GM23248 (cell line): Measurements from ENCODE around the gene SMIM35. TPM values are rescaled to one million over a fixed set of nuclear protein-coding genes. Genes with fewer than 3 reads are reported as not detected.

ENCODE experiments used
- DNase-seq: peaks from one replicate; pipeline ENCODE4 v3.0.0-alpha.2; 2015
- H2AFZ ChIP-seq: fragments of 200-600 bp; sonication (generic); 2 replicates; pipeline ENCODE4 v1.6.1; 2016; ENCODE audit warnings: antibody characterized with exemption
- H3F3A ChIP-seq: fragments of 200-600 bp; sonication (generic); 2 replicates; pipeline ENCODE4 v1.6.1; 2016; ENCODE audit warnings: mild to moderate bottlenecking, antibody characterized with exemption, mixed run types; ENCODE audit not compliant: insufficient read depth
- H3K27ac ChIP-seq: fragments of 200-600 bp; sonication (generic); 2 replicates; pipeline ENCODE4 v1.5.1; 2016; ENCODE audit warnings: mild to moderate bottlenecking
- H3K27me3 ChIP-seq: fragments of 200-600 bp; sonication (generic); replicated peaks from 2 replicates; pipeline ENCODE4 v1.6.1; 2016; ENCODE audit warnings: mild to moderate bottlenecking; ENCODE audit not compliant: insufficient read depth
- H3K36me3 ChIP-seq: fragments of 200-600 bp; sonication (generic); 2 replicates; pipeline ENCODE4 v1.6.1; 2016; ENCODE audit warnings: low read depth, mild to moderate bottlenecking
- H3K4me1 ChIP-seq: fragments of 200-600 bp; sonication (generic); 2 replicates; pipeline ENCODE4 v1.6.1; 2016; ENCODE audit warnings: mild to moderate bottlenecking; ENCODE audit not compliant: insufficient read depth
- H3K4me2 ChIP-seq: fragments of 200-600 bp; sonication (generic); one replicate; pipeline ENCODE4 v1.6.1; 2016; ENCODE audit warnings: mild to moderate bottlenecking; ENCODE audit not compliant: unreplicated experiment
- H3K4me3 ChIP-seq: fragments of 200-600 bp; sonication (generic); 2 replicates; pipeline ENCODE4 v1.5.1; 2016; ENCODE audit warnings: mild to moderate bottlenecking
- H3K79me2 ChIP-seq: fragments of 200-600 bp; sonication (generic); 2 replicates; pipeline ENCODE4 v1.6.1; 2016; ENCODE audit warnings: mild to moderate bottlenecking; ENCODE audit not compliant: insufficient read depth
- H3K9ac ChIP-seq: fragments of 200-600 bp; sonication (generic); 2 replicates; pipeline ENCODE4 v1.6.1; 2016; ENCODE audit warnings: mild to moderate bottlenecking
- H3K9me2 ChIP-seq: fragments of 200-600 bp; sonication (generic); 2 replicates; pipeline ENCODE4 v1.6.1; 2016; ENCODE audit warnings: mixed run types, mild to moderate bottlenecking, moderate library complexity; ENCODE audit not compliant: insufficient read depth
- H3K9me3 ChIP-seq: fragments of 200-600 bp; sonication (generic); one replicate; pipeline ENCODE4 v1.6.1; 2017; ENCODE audit warnings: low read depth
- H4K20me1 ChIP-seq: fragments of 200-600 bp; sonication (generic); 2 replicates; pipeline ENCODE4 v1.6.0; 2016; ENCODE audit not compliant: insufficient read depth
- EZH2 ChIP-seq: fragments of 200-600 bp; sonication (generic); IDR thresholded peaks from 2 replicates; pipeline ENCODE4 v1.6.1; 2018; ENCODE audit warnings: antibody characterized with exemption, mild to moderate bottlenecking; ENCODE audit not compliant: insufficient read depth, poor library complexity, severe bottlenecking
- EZH2phosphoT487 ChIP-seq: fragments of 200-600 bp; sonication (generic); IDR thresholded peaks from 2 replicates; pipeline ENCODE4 v1.6.1; 2018; ENCODE audit warnings: antibody characterized with exemption, moderate library complexity, mild to moderate bottlenecking, low read depth; ENCODE audit not compliant: insufficient read depth
- WGBS, 2 experiments: methylation state at CpG; one replicate each; pipeline ENCODE4 v1.1.6; 2015 to 2017; ENCODE audit warnings: low lambda C conversion rate in 2 of 2, low coverage in 1 of 2; ENCODE audit errors: missing lambda C conversion rate in 2 of 2; 5-methylcytosine and 5-hydroxymethylcytosine counted together
- in situ Hi-C: fragments of 300-500 bp; cut with MboI; formaldehyde crosslinking; loops from 2 replicates; pipeline ENCODE4 v1.15.0; 2020
- polyA plus RNA-seq: library from polyadenylated mRNA; unstranded; fragments of >200 nt; fragmentation: Nextera tagmentation; extraction: Ambion mirVana; gene quantifications from 2 replicates; pipeline ENCODE4 v1.2.1, GENCODE V29; 2016
- total RNA-seq: library from RNA; depleted of rRNA; stranded (reverse); fragments of >200 nt; shearing (Covaris generic); gene quantifications from 2 replicates; pipeline ENCODE4 v1.2.3, GENCODE V29; 2014

SMIM35 gene
- total and polyA plus RNA-seq, 2 experiments from 2014 or later = not detected

DNA sequence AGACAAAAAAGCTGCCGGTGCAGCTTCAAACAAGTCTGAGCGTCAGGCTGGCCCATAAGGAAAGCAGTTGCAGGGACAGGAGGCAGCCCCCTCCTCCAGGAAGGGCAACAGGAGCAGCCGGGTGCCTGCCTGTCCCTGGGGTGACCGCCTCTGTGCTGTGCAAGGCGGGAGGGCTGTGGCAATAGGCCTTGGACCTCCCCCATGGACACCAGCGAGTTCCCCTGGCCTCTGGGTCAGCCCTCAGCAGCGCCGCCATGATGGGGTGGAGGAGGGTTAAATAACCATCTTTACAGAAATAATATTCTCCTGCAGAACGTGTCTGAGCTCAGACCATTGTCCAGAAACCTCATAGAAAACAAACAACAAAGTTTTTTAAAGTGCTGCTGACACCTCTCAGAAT, 13.2 kb downstream of the SMIM35 start:
- no peaks in the 10 kb centered on the region for H3F3A ChIP-seq
- WGBS, 2 experiments = 33 to 34% methylated on average over 9 of the region's 9 CpGs
- in situ Hi-C loops = no loop called here

DNA sequence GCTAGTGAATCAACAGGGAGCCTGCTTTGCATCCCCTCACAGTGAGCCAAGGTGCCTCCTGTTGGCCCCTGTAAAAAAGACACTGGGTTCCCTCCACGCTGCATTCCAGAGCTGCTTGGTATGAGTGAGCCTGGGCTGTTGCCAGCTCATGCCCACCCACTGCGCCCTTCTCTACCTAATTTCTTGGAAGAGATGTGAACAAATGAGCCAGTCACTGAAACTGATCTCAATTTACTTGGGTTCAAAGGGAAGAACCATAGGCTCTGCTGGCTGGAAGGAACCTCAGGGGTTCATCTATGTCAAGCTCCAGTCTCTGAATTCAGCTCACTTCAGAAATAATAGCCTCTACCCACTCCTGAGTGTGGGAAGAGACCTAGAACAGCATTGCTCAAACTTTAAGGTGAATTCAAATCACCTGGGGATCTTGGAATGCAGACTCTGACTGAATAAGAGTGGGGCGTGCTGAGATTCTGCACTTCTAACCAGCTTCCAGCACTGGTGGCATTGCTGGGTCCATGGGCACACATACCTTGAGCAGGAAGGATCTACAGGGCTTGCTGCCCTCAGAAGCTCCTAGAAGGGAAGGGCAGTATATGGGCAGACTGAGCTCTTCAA, 15.2 kb downstream of the SMIM35 start:
- no peak overlapping the region for H3K4me2 ChIP-seq
- H2AFZ ChIP-seq = no peak overlapping the region
- no peaks in the 10 kb centered on the region for H3K79me2 ChIP-seq
- no peaks in the 10 kb centered on the region for H3K9me2 ChIP-seq
- DNase-seq = no peak
- H4K20me1 ChIP-seq = no peaks in the 10 kb centered on the region
- no peaks in the 10 kb centered on the region for H3K9me3 ChIP-seq
- no peaks in the 10 kb centered on the region; the same call in none of the 2 replicates for H3K27me3 ChIP-seq
- no peak overlapping the region for H3K9ac ChIP-seq
- H3K4me1 ChIP-seq = no peaks in the 10 kb centered on the region
- 46 to 50% methylated on average over 3 of the region's 3 CpGs for WGBS, 2 experiments
- in situ Hi-C loops = no loop called here
- no peaks in the 10 kb centered on the region for H3F3A ChIP-seq
- no peak for TF ChIP-seq EZH2phosphoT487
- TF ChIP-seq EZH2 = no peak
- no peaks in the 10 kb centered on the region for H3K36me3 ChIP-seq
- H3K4me3 ChIP-seq = no peak overlapping the region
- no peak overlapping the region for H3K27ac ChIP-seq

More for the DNA sequence above, 13.2 kb downstream of the SMIM35 start:
- Histone ChIP-seq H3K27ac (no peak overlapping the region), H3K4me1 (no peaks in the 10 kb centered on the region), H3K9me3 (no peaks in the 10 kb centered on the region), H3K36me3 (no peaks in the 10 kb centered on the region), H2AFZ (no peak overlapping the region), H3K9ac (no peak overlapping the region), H3K4me2 (no peak overlapping the region), H3K27me3 (peaks cover 6% of the 10 kb centered on the region), H3K9me2 (no peaks in the 10 kb centered on the region), H3K79me2 (no peaks in the 10 kb centered on the region), H4K20me1 (no peaks in the 10 kb centered on the region), H3K4me3 (no peak overlapping the region)
- no peak for DNase-seq
- TF ChIP-seq EZH2 = no peak
- TF ChIP-seq EZH2phosphoT487 = no peak

DNA sequence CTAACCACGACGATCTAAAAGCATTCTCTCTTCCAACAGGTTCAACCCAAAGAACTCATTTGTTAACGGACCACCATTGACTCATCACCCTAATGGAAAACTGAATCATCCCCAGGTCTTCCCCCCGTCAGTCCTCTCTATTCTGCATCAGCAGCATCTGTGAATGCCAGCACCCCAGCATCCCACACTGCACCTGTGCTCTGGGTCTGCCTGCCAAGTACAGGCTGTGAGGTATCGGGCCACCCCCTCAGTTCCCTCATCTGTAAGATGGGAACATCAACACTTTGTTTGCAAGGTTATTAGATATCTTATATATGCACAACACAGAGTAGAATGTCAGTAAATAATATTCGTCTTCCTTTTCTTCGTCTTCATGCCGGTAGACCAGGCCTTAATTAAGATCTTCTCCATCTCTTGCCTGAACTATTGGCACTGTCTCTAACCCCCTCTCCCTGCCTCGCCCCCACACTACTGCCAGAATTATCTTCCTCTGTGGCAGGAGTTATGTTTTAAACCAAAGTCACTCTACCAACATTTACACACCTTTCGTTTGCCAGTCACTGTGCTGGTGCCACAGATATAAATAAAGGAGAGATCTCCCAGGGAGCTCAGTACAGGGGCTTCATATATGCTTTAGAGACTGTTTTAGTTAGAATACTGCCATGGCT, 17.7 kb downstream of the SMIM35 start:
- in situ Hi-C loops = no loop called here
- Histone ChIP-seq H3K9ac (no peak overlapping the region), H3K9me2 (no peaks in the 10 kb centered on the region), H3K79me2 (no peaks in the 10 kb centered on the region), H3F3A (no peaks in the 10 kb centered on the region), H3K4me2 (no peak overlapping the region), H3K4me3 (no peak overlapping the region), H3K9me3 (no peaks in the 10 kb centered on the region), H3K36me3 (no peaks in the 10 kb centered on the region), H3K27ac (no peak overlapping the region), H2AFZ (no peak overlapping the region), H3K4me1 (no peaks in the 10 kb centered on the region), H4K20me1 (no peaks in the 10 kb centered on the region), H3K27me3 (peaks cover 3% of the 10 kb centered on the region; the same call in 1 of the 2 replicates)
- DNase-seq = no peak
- TF ChIP-seq EZH2 (no peak), EZH2phosphoT487 (no peak)
- WGBS, 2 experiments = 59 to 67% methylated on average over 10 of the region's 10 CpGs

DNA sequence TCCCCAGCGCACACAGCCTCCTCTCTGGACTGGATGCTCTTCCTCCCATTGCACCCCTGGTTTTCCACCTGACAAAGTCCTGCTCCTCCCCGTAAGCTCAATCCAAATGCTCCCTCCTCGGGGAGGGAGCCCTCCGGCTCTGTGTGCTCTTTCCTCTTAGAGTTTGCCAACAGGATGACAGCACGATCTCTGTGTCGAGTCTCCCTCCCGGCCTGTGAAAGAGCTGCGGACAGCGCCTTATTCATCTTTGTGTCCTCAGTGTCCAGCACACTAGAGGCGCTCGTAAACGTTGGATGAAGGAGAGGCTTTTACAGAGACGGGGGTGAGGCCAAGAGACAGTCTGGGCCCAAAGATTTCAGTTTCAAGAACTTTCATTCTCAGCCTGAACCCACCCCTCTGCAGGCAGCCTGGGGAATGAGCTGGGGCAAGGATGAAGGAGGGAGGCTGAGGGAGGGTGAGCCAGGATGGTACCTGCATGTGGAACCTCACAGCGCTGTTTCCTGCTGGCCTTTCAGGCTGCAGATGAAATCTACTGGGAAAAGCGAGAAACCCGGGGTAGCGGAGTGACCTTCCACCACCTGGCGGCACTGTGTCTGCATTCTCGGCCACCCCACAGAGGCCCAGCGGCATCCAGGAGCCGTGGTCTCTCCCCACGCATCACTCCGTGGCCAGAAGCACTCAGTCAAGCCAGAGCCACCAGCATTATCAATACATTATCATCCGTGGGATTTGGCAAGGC, 18.4 kb downstream of the SMIM35 start:
- Histone ChIP-seq H4K20me1 (no peaks in the 10 kb centered on the region), H3K9ac (no peak overlapping the region), H3K36me3 (no peaks in the 10 kb centered on the region), H3K4me1 (no peaks in the 10 kb centered on the region), H3F3A (no peaks in the 10 kb centered on the region), H2AFZ (no peak overlapping the region), H3K9me3 (no peaks in the 10 kb centered on the region), H3K27me3 (peaks cover 7% of the 10 kb centered on the region; the same call in 1 of the 2 replicates), H3K4me3 (no peak overlapping the region), H3K79me2 (no peaks in the 10 kb centered on the region), H3K9me2 (no peaks in the 10 kb centered on the region), H3K27ac (no peak overlapping the region), H3K4me2 (no peak overlapping the region)
- DNase-seq = no peak
- in situ Hi-C loops = no loop called here
- no peak for TF ChIP-seq EZH2phosphoT487
- no peak for TF ChIP-seq EZH2
- WGBS, 2 experiments = 63 to 66% methylated on average over 24 of the region's 24 CpGs
